ENCODE measurements around the gene CCDC28B.
A peak's percentile ranks its signal among the peaks of the same experiment; 100 is the strongest.

Gene CCDC28B

DNA sequence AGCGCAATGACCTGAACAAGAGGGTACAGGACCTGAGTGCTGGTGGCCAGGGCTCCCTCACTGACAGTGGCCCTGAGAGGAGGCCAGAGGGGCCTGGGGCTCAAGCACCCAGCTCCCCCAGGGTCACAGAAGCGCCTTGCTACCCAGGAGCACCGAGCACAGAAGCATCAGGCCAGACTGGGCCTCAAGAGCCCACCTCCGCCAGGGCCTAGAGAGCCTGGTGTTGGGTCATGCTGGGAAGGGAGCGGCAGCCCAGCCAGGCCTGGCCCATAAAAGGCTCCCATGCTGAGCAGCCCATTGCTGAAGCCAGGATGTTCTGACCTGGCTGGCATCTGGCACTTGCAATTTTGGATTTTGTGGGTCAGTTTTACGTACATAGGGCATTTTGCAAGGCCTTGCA is 5.4 kb upstream of the CCDC28B start:
- no peak for DNase-seq (ENCODE audit: low spot score)

DNA sequence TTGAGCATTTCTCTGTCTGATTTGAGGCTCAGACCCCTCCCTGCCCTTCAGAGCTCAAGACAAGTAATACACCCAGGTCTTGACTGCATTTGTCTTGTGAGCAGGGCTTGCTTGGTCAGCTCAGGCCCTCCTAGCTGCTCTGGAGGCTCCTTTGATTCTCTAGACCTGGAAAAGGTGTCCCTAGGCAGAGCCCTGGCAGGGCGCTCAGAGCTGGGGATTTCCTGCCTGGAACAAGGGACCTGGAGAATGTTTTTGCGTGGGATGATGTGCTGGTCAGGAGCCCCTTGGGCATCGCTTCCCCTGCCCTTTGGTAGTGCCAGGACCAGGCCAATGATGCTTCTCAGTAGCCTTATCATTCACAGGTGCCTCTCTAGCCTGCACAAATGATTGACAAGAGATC is 4.9 kb upstream of the CCDC28B start:
- DNase-seq (ENCODE audit: low spot score) = no peak

DNA sequence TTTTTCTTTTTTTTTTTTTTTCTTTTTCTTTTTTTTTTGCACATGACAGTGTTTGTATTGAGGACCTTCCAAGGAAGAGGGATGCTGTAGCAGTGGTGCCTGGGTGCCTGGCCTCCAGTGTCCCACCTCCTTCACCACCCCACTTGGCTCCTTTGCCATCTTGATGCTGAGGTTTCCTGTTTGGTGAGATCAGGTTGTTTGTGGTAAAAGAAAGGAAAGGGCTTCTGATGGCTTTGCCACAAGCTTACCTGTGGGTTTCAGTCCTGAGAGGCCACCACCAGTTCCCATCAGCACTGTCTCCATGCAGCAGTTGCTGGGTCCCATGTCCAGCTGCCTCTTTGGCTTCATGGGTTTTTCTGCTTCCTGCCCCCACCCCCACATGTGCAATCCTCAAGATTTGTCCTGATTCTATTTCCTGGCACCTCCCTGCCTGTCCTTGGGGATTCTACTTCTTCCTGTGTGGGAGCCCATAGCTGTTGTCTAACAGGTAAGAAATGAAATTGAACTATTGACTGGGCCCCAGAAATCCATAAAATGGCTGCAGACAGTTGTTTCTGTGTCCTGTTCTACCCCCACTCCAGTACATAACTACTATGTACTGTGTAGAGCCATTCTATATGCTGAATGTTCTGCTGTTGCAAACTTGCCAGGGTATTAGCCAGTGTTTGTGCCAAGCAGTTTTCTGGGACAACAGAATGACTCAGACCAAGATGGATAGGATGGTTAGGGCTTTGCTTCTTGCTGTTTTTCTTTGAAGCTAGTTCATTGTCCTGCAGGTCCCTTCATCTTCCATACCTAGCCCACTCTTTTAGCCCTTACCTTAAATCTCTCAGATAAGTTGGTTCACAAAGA is 4.2 kb upstream of the CCDC28B start:
- DNase-seq (ENCODE audit: low spot score) = no peak

DNA sequence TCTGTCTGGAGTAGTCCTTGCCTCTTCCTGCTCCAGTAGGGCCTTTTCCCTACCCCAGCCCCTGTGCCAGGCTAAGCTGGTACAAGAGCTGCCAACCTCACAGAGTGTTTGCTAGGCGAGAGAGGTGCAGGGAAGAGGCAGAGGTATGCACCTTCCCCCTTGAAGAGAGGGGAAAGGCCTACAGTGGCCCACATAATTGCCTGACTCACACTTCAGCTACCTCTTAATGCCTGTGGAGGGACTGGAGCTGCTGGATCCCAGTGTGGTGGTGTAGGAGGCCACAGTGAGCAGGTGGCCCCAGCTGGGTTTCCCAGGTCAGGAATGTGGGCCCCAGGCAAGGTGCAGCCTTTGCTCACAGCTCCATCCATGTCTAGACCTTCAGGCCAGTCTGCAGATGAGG is 3.3 kb upstream of the CCDC28B start:
- DNase-seq (ENCODE audit: low spot score) = no peak

DNA sequence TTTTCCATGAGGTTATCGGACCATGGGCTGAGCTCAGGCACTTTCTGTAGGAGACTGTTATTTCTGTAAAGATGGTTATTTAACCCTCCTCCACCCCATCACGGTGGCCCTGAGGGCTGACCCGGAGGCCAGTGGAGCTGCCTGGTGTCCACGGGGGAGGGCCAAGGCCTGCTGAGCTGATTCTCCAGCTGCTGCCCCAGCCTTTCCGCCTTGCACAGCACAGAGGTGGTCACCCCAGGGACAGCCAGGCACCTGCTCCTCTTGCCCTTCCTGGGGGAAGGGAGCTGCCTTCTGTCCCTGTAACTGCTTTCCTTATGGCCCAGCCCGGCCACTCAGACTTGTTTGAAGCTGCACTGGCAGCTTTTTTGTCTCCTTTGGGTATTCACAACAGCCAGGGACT is 2.6 kb upstream of the CCDC28B start:
- DNase-seq (ENCODE audit: low spot score) = no peak

DNA sequence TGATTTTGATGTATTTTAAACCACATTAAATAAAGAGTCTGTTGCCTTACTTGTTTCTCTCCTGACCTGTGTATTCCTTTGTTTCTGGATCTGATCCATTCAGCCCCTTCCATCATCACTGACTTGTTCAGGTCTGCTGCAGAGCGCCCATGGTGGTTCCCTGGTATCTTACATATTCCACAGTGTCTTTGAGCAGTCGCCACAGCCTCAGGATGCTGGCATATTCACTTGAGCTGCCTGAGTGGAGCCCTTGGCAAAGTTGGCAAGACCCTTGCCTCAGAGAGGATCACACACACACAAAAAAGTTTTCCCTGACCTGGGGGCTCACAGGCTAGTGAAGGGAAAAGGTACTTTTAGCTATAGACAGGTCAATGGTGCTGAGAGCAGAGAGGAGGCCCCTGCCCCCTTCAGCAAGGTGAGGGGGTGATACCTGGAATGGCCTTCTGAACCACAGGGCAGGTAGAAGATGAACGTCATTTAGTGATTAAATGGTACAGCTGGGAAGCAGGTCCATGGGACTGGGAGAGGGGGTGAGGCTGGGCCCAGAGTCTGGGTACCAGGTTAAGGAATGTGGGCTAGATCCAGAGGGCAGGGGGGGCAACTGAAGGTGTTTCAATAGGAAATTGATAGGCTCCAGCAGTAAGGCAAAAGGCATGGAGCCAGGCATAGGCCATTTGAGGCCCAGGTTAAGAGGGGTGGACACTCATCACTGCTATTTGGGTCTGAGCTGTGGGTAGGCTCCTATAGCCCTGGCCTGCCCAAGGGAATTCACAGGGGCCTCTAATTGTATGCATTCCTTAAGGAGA is 2.0 kb upstream of the CCDC28B start:
- no peak for DNase-seq (ENCODE audit: low spot score)

DNA sequence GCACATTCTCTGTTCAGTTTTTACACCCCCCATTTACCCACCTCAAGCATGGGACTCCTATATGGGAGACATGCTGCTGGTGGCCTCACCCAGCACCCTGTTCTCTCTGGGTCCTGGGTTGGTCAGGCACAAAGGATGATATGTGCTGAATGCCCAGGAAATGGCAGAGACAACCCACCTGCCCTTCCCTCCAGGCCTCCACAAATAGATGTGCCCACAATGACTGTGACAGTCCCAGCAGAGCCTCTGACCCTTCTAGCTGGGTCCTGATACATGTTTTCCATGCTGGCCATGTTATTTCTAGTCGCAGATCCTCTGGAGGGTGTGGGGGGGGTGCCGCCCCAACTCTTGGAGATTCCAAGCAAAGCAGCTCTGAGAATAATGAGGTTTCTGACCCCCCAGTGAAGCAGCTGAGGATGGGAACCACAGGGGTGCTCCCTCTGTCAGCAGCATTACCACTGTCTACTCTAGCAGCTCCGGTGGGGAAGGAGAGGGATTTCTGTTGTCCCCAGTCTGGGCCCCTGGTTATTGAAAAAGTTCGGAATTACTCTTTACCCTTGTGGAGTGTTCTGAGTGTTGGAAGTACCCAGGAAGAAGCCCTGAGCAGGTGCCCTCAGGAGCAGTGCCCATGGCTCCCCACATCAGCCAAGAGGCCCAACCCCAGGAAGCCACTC is 1.2 kb upstream of the CCDC28B start:
- DNase-seq (ENCODE audit: low spot score) = no peak

DNA sequence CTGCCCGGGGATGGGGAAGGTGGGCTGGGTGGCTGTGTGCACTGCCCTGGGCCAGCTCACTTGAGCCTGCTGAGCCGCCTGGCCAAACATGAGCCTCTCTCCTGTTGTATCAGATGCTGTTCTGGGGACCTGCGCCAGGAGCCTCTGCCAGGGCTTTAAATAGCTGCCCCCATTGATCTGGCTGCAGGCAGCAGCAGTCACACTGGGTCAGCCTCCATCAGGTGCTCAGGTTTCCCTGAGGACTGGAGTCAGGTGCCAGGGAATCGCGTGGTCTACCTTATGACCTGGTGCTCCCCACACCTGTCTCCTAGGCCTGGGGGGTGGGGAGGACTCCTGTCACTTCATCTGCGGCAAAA is 700 bp upstream of the CCDC28B start:
- peak; percentile 36 for DNase-seq (ENCODE audit: low spot score)

DNA sequence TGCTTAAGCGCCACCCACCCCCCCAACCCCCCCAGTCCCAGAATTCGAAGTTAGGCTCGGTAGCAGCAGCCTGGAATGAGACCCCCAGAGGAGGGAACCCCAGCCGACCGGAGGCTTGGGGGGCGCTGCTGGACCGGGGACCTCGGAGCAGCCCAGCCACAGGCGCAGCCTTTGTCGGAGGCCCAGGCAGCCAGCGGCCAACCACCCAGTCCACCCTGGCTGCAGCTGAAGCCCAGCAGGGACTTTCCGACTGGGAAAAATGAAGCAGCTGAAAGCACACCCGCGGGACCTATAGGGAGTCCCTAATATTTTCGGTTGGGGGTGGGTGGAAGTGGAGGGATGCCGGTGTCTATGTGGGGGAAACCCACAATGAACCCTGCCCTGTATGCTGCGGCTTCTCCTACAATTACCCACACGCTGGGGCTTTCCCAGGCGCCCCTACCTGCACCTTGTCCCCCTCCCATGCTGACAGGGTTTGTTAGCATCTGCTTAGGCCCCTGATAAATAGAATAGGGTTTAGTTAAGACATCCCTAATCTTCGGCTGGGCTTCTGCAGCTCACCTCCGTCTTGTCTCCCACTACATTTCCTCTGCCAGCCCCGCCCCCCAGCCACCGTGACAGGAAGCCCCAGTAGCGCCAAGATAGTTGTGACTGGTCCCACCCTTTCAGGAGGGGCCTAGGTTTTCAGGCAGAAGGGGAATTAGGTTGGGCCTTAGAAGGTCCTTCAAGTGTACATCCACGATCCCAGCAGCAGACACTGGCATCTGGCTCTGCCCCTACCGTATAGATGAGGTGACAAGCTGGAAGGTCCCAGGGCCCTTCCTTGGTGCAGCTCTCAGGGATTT is 838 bp downstream of the CCDC28B start:
- peak; percentile 71 for DNase-seq (ENCODE audit: low spot score)

DNA sequence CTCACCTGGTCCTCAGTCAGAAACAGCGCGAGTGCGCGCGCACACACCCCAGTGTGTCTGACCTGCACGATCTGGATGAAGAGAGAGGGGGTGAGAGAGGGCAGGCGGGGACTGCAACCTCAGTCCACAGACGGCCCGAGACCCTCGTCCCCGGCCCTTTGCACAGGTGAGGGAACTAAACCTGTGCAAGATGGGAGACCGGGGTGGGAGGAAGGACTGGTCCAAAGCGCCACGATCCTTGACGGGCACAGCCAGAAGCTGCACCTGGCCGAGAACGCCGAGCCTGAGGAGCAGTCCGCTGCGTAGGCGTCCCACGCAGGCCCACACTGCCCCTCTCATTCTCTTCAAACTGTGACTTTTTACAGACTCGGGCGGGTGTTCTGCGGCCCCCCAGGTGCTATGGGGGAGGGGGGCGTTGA is 4.6 kb downstream of the CCDC28B start:
- peak; percentile 33 for DNase-seq (ENCODE audit: low spot score)

DNA sequence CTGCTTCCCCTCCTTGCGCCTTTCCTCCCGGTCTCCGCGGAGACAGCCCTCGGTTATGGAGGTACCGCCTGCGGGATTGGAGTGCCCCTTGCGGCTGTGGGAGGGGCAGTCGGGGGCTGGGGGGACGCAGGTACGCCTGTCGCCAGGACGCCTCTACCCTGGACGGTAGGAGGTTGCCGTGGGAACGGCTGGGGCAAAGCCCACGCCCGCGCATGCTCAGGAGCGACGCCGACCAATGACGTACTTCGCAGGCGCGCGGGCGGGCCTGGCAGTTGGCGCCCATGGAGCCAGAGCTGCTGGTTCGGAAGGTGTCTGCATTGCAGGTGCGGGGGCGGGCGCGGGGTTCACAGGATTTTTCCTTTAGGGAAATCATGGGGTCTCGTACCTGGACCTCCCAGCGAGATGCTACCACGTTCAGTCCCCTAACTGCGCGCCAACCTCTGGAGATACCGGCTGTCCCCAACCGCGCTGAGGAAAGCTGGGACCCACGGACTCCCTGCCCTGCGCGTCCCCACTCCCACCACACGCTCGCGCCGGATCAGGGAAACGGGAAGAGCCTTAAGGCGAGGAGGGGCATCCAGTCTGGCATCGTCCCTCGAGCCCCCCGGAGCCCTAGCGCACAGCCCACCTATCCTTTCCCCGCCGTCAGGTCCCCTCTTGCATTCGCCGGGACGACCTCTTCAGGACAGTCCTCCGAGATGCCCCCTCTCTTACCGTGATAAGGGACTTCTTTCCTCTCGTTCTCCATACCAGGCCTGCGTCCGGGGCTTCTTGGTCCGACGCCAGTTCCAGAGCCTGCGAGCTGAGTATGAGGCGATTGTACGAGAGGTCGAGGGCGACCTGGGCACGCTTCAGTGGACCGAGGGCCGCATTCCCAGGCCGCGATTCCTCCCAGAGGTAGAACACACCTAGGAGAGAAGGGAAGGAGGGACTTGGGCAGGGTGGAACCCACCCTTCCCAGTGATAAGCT is 5.3 kb downstream of the CCDC28B start, which contains the start of gene IQCC:
IQCC (plus strand) TSS at position 271 of the 970 bp plus-strand sequence; CDS start at position 282, 11 bp downstream.
- DNase-seq (ENCODE audit: low spot score) = peak; percentile 98

DNA sequence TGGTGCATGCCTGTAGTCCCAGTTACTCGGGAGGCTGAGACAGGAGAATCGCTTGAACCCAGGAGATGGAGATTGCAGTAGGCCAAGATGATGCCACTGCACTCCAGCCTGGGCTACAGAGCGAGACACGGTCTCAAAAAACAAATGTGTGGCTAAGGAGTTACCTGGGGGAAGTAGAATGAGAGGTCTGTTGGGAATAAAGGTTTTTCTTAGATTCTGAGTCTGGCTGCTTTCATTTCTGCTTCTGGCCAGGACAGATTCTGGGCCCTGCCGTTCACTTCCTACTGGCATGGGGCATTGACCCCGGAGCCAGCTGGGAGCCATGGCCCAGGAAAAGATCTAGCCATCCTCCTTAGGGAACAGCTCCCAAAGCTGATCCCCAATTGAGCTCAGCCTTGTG is 8.1 kb downstream of the CCDC28B start:
- DNase-seq (ENCODE audit: low spot score) = no peak

DNA sequence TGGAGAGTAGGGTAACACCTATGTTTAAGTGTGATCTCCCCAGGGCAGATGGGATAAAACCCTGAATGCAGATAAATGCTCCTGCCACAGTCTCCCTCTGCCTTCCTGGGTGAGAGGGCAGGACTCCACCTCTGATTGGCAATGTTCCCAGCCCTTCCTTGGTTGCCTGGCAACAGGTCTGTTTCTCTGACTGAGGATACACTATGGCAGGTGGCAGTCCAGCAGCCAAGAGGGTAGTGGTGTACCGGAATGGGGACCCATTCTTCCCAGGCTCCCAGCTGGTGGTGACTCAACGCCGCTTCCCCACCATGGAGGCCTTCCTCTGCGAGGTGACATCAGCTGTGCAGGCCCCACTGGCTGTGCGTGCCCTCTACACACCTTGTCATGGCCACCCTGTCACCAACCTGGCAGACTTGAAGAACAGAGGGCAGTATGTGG is 8.5 kb downstream of the CCDC28B start, which contains the start of gene DCDC2B:
DCDC2B (plus strand) TSS at position 199 of the 438 bp plus-strand sequence; CDS start at position 204, 5 bp downstream.
- no peak for DNase-seq (ENCODE audit: low spot score)

DNA sequence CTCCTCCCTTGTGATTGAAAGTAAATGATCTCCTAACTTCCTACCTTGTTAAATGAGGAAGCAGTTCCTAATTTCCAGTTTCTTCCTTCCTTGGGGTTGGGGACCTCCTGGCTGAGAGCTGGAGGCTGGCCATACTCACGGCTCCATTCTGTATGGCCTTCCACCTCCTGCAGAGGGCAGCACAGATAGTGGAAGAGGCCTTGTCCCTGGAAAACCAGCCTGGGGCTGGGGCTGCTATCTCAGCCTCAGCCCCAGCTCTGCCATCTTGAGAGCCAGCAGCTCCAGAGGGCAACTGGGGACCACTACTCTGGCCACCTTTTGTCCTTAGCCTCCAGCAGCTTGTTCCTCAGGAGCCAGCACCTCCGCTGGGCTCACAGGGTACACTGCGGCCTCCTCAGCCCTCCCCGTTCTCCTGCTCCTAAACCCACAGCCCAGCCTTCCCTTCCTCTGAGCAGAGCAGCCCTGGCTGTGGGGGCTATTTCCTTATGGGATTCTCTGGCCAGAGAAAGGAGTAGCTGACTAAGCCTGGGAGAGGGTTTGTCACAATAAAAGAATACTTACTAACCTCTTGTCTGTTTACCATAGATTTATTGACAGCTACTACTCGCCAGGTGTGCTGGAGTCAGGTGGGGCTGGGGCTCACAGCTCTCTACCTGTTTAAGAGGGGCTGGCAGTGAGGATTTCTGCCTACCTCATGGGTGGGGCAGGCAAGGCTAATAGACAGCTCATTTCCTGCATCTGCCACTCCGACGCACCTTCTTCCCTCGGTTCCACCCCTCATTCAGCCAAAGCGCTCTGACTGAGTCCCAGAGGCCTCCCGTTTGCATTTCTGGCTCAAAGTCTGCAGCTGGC is 15.5 kb downstream of the CCDC28B start:
- DNase-seq (ENCODE audit: low spot score) = peak; percentile 85

DNA sequence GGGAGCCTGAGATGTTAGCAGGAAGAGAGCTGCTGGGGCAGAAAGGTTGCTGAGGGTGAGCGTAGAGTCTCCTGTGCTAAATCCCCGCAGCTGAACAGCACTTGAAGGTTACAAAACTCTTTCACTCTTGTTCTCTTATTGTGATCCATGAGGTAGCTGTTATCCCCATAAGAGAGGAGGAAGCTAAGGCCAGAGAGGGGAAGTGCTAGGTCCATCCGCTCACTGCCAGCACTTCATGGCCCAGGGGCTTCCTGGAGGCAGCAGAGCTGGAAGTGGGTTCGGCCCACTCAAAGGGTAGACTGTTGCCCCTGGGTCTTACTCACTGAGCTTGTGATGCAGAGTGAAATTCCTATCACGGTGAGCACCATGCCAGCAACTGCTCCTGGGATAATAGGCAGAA is 16.2 kb downstream of the CCDC28B start:
- DNase-seq (ENCODE audit: low spot score) = no peak

DNA sequence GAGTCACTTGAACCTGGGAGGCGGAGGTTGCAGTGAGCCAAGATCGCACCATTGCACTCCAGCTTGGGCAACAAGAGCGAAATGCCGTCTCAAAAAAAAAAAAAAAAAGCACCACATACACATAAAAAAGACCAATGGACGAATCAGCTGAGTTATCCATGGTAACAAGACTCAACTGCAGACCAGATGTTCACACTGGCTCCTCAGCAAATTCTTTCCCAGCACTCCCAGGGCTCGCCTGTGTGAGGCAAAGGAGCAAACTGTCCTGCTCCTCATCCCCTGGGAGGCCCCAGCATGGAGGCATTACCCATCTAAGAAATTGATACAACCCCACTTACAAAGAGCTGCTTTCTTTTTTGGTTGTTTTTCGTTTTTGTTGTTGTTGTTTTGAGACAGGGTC is 18.6 kb downstream of the CCDC28B start:
- peak; percentile 44 for DNase-seq (ENCODE audit: low spot score)

DNA sequence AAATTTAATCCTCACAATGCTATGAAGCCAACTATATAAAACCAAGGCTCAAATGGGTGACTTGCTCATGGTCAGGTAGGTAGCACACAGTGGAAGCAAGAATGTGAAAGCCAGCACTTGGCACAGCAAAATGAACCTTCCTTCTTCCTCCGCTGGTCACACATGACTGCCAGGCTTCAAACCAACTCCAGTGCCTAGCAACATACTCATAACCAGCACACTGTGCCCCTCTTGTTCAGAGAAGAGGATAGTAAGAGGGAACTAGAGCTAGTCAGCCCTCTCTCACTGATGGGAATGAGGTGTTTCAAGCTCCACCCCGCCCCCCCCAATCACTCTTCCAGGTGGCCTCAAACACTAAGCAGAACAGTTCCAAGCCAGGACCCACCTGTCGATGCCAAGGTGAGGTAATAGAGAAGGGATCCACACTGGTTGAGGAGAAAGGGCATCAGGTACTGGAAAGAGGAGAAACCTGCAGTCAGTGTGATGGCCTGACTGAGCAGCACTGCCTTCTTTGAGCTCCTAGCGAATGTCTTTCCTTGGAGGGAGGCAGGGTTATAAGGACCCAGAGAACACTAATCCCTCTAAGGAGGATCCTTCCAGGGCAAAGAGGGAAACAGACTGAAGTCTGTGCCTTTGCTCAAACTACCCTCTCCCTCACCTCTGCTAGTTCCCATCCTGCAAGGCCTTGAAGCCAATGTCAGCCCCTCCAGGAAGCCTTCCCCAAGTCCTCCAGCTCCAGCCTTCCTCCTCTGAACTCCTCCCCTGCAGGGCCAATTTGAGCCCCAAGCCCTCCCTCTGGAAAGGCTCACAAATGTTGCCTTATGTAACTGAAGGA is 20.6 kb downstream of the CCDC28B start:
- DNase-seq (ENCODE audit: low spot score) = no peak

DNA sequence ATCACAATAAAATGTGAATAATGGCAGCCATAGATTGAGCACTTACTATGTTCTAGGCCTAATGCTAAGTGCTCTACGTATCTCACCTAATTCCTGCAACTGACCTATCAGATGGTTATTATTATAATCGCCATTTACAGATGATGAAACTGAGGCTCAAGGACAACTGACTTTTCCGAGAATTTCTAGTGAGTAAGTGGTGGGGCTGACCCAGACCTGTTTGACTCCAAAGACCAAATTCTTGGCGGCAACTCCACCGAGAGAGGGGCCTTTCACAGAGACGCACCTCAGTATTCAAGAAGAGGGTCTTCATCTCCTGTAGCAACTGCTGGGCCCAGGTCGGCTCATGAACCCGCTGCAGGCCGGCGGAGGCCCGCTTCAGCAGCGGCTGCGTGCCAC is 21.2 kb downstream of the CCDC28B start:
- no peak for DNase-seq (ENCODE audit: low spot score)

Measured in AG20443 (cell line).